Heart right ventricle (tissue), 16 donors: Measurements from ENCODE around the gene PKM. TPM values are rescaled to one million over a fixed set of nuclear protein-coding genes. Genes with fewer than 3 reads are reported as not detected.

Source experiments
- ATAC-seq, 8 donors: fragments of 200-7000 bp; cut with Tn5 transposase; one replicate each; pipeline ENCODE4 v1.9.1; 2020; ENCODE audit warnings: mild to moderate bottlenecking in 8 of 8, moderate library complexity in 8 of 8, moderate number of reproducible peaks in 1 of 8
- DNase-seq, 2 donors: peaks; one replicate each; pipeline ENCODE4 v3.0.0-alpha.2; 2020
- H3K27ac ChIP-seq, 10 donors: fragments of 200-600 bp; sonication (generic) in 2 of 10; one replicate each; pipeline versions ENCODE4 v1.5.0 to v1.8.0; 2020 to 2022; ENCODE audit warnings: mild to moderate bottlenecking in 3 of 10
- H3K27me3 ChIP-seq, 7 donors: fragments of 200-600 bp; one replicate each; pipeline ENCODE4 v1.8.0; 2021 to 2022; ENCODE audit warnings: mild to moderate bottlenecking in 2 of 7
- H3K36me3 ChIP-seq, 9 donors: fragments of 200-600 bp; sonication (generic) in 1 of 9; one replicate each; pipeline versions ENCODE4 v1.5.0 to v1.8.0; 2020 to 2022; ENCODE audit warnings: mild to moderate bottlenecking in 2 of 9
- H3K4me1 ChIP-seq, 9 donors: fragments of 200-600 bp; sonication (generic) in 1 of 9; one replicate each; pipeline versions ENCODE4 v1.5.0 to v1.8.0; 2020 to 2022; ENCODE audit warnings: mild to moderate bottlenecking in 4 of 9
- H3K4me3 ChIP-seq, 10 donors: fragments of 200-600 bp; sonication (generic) in 2 of 10; one replicate each; pipeline versions ENCODE4 v1.5.0 to v1.8.0; 2020 to 2022; ENCODE audit warnings: mild to moderate bottlenecking in 7 of 10, moderate library complexity in 2 of 10
- H3K9me3 ChIP-seq, 11 donors: fragments of 200-600 bp in 10 of 11; sonication (generic) in 2 of 11; one replicate each; pipeline versions ENCODE4 v1.5.0 to v1.8.0; 2013 to 2022; ENCODE audit warnings: mild to moderate bottlenecking in 2 of 11, control low read depth in 1 of 11, moderate library complexity in 1 of 11
- WGBS, 2 donors: extraction: QIAGEN DNeasy Blood & Tissue Kit; methylation state at CpG; one replicate each; pipeline ENCODE4 v1.1.7; 2013; ENCODE audit warnings: inconsistent platforms in 1 of 2; 5-methylcytosine and 5-hydroxymethylcytosine counted together
- intact Hi-C, 10 donors: fragments of 100-400 bp; cut with DNase I; formaldehyde crosslinking; loops; one replicate each; pipeline versions ENCODE4 v1.11.1 to v1.14.2; 2022
- polyA plus RNA-seq, 2 donors: library from polyadenylated mRNA; stranded (reverse); fragments of 200-250 nt; gene quantifications; one replicate each; pipeline ENCODE4 v1.2.3, GENCODE V29; 2013
- total RNA-seq, 10 donors: library from RNA; stranded (reverse); fragmentation: NEBNext Ultra II Directional in 3 of 10; extraction: Animal tissue kit (Norgen Biotek cat#: 25700) in 3 of 10; gene quantifications; one replicate each; pipeline versions ENCODE4 v1.2.1 to v1.2.4, GENCODE V29; 2021 to 2023
- TF ChIP-seq, protein P1 (sequence below), 9 donors: fragments of 200-600 bp; sonication (generic) in 2 of 9; IDR thresholded peaks; one replicate each; pipeline versions ENCODE4 v1.5.0 to v1.8.0; 2021 to 2022; ENCODE audit warnings: antibody characterized with exemption in 9 of 9, mild to moderate bottlenecking in 5 of 9, moderate library complexity in 1 of 9
- donor health status: Arrhythmogenic right ventricular cardiomyopathy.
- donor health status: ischemic (EF 13 %, LVEDD 7.1; RV severe dilation, severe dysfunction).
- donor health status: healthy with polysubstance abuse.
- donor health status: DM: no; HTN: yes; CAD: no.
- donor health status: DM: no; HTN: no; CAD: no.
- donor health status: ischemic (EF 25% LVEDD 6.9; RV normal size, moderate dysfunction).
- donor health status: ischemic (EF 25% LVEDD 5.7; RV mildly dilated, moderate dysfunction).
- donor health status: healthy.
- donor health status: DM: yes; HTN: yes; CAD: no.
- donor health status: Ischemic cardiomyopathy.
- donor health status: ischemic (EF 35%, LVEDD 5.7; RV mildly dilated, moderate dysfunction).
- donor health status: nonischemic (EF 11% LVEDD 7.7; RV severe dilation, severe dysfunction).
- donor health status: DM: yes; HTN: yes; CAD: no.
- donor health status: PGD.
- donor health status: ischemic (EF 29% LVEDD 5.4; RV normal size, mild dysfunction).
- donor health status: nonischemic (EF 23%, LVEDD 6.1; RV moderate dilation, normal function).

Gene PKM
- total and polyA plus RNA-seq, 12 donors = 549 to 1,508 (median 1,040) TPM

DNA sequence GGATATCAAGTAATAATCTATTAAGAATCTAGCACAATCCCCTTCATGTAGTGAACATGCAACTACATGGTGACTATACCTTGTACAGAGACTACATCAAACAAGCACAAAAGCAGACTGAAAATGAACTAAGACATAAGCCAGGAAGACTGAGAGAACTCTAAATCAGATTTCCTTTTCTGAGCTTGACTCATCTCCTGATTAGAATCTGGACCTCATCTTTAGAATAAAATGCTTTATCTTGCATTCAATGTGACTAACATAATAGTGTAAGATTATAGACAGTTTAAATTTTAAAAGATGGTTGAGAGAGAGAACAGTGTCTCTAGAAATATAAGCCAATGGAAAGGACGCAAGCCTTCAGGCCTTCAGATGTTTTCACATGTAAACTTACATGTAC, 17.5 kb upstream of the PKM start:
- DNase-seq = no peak
- Histone ChIP-seq H3K4me3 (no peak overlapping the region), H3K36me3 (peaks cover 0 to 100% (median 57%) of the 10 kb centered on the region in 9 donors), H3K27ac (no peak overlapping the region), H3K27me3 (no peaks in the 10 kb centered on the region), H3K9me3 (no peaks in the 10 kb centered on the region), H3K4me1 (peaks cover 0 to 5% (median 0%) of the 10 kb centered on the region in 9 donors)
- intact Hi-C loops = no loop called here
- no peak for ATAC-seq
- 95 to 100% methylated on average over 1 of the region's 1 CpG for WGBS, 2 donors
- TF ChIP-seq, protein P1, sequence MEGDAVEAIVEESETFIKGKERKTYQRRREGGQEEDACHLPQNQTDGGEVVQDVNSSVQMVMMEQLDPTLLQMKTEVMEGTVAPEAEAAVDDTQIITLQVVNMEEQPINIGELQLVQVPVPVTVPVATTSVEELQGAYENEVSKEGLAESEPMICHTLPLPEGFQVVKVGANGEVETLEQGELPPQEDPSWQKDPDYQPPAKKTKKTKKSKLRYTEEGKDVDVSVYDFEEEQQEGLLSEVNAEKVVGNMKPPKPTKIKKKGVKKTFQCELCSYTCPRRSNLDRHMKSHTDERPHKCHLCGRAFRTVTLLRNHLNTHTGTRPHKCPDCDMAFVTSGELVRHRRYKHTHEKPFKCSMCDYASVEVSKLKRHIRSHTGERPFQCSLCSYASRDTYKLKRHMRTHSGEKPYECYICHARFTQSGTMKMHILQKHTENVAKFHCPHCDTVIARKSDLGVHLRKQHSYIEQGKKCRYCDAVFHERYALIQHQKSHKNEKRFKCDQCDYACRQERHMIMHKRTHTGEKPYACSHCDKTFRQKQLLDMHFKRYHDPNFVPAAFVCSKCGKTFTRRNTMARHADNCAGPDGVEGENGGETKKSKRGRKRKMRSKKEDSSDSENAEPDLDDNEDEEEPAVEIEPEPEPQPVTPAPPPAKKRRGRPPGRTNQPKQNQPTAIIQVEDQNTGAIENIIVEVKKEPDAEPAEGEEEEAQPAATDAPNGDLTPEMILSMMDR (IDR thresholded peaks at IDR 0.05) = no peak

DNA sequence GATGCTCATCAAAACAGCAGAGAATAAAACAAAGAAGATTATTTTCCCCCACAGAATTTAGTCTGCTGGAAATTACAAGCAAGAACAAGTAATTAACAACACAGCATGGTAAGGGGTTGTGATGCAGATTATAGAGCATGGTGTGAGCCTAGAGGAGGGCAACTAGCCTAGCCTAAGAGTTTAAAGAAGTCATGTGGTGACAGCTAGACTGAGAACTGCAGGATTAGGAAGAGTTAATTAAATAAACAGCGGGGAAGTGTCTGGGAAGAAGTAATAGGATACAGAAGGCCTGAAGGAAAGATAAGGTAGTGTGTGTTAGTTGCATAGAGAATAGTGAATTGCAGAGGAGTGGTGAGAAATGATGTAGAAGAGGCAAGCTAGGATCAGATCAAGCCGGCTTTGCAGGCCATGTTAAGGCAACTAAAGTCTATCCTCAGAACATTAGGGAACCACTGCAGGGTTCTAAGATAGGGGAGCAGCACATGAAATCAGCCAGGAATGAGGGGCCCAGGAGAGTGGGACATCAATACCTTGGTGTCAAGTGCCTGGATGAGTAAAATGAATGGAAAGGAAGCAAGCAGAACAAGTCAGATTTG, 11.9 kb upstream of the PKM start:
- TF ChIP-seq, protein P1 (IDR thresholded peaks at IDR 0.05) = no peak
- no peak for ATAC-seq
- no peak for DNase-seq
- intact Hi-C loops = no loop called here
- no peak overlapping the region for H3K27ac ChIP-seq
- H3K4me1 ChIP-seq = peaks cover 0 to 2% (median 0%) of the 10 kb centered on the region in 9 donors
- H3K4me3 ChIP-seq = no peak overlapping the region
- H3K27me3 ChIP-seq = no peaks in the 10 kb centered on the region
- WGBS, 2 donors = 39 to 49% methylated on average over 2 of the region's 2 CpGs
- no peaks in the 10 kb centered on the region for H3K9me3 ChIP-seq
- peaks cover 0 to 100% (median 59%) of the 10 kb centered on the region in 9 donors for H3K36me3 ChIP-seq

DNA sequence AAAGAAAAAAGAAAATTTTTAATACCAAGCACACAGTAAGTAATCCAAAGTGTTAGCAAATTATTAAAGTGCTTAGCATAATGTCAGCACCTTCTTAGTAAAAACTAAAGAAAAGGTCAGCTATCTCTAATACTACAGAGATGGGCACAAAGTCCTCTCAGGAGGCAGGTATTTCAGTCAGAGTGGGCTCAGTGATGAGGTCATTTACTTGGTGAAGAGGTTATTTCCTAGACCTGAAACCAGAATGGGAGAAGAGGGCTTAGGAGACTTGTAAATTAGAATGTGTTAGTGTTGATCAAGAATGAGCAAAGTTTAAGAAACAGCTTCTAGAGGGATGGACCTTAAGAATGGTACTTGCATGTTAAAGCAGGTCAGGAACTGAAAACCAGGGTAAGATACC, 8.7 kb upstream of the PKM start:
- H3K36me3 ChIP-seq = peaks cover 0 to 70% (median 52%) of the 10 kb centered on the region in 9 donors
- H3K9me3 ChIP-seq = no peaks in the 10 kb centered on the region
- intact Hi-C loops = loop anchor here in 1 of 10 donors (5.0 kb wide), 1 partner anchor 37 kb away; no protein-coding TSS in a partner anchor
- H3K27me3 ChIP-seq = no peaks in the 10 kb centered on the region
- no peak for ATAC-seq
- DNase-seq = no peak
- peaks cover 0 to 18% (median 0%) of the 10 kb centered on the region in 9 donors for H3K4me1 ChIP-seq
- no peak overlapping the region for H3K4me3 ChIP-seq
- H3K27ac ChIP-seq = no peak overlapping the region
- TF ChIP-seq, protein P1 (IDR thresholded peaks at IDR 0.05) = no peak

DNA sequence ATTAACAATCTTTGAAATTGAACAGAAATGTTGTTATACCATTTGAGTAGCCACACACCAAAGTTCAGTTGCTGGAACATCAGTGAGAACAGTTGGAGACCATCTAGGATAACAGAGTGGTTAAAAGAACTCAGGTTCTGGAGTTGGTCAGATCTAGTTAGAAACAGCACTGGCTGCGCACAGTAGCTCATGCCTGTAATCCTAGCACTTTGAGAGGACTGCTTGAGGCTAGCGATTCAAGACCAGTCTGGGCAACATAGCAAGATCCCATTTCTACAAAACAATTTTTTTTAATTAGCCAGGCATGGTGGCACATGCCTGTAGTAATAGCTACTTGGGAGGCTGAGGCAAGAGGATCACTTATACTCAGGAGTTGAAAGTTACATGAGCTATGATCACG, 7.6 kb upstream of the PKM start:
- Histone ChIP-seq H3K9me3 (no peaks in the 10 kb centered on the region), H3K4me3 (no peak overlapping the region), H3K27ac (no peak overlapping the region), H3K27me3 (no peaks in the 10 kb centered on the region), H3K36me3 (peaks cover 0 to 60% (median 41%) of the 10 kb centered on the region in 9 donors), H3K4me1 (peaks cover 0 to 20% (median 0%) of the 10 kb centered on the region in 9 donors)
- TF ChIP-seq, protein P1 (IDR thresholded peaks at IDR 0.05) = no peak
- ATAC-seq = no peak
- intact Hi-C loops = loop anchor here in 1 of 10 donors (5.0 kb wide), 1 partner anchor 36 kb away; no protein-coding TSS in a partner anchor
- no peak for DNase-seq
- 96 to 99% methylated on average over 3 of the region's 3 CpGs for WGBS, 2 donors
